Adrenal gland (tissue), 12 donors: ENCODE measurements around the gene AMPH. TPM values are rescaled to one million over a fixed set of nuclear protein-coding genes. Genes with fewer than 3 reads are reported as not detected.
"Not testable (repeated sequence)": the region's sequence is repeated elsewhere in the genome, so short reads cannot be mapped to it uniquely, and the experiment has no call there.

Source experiments
- DNase-seq, 7 donors: peaks; one replicate each; pipeline ENCODE4 v3.0.0-alpha.2; 2019 to 2020
- H3K27ac ChIP-seq, 5 donors: fragments of 200-600 bp; sonication (generic) in 4 of 5; 1 replicate in 3 of 5; 2 replicates in 2 of 5; pipeline versions ENCODE4 v1.5.1 to v1.8.0; 2016 to 2020; ENCODE audit warnings: mild to moderate bottlenecking in 1 of 5
- H3K27me3 ChIP-seq: fragments of 200-600 bp; 2 replicates; pipeline ENCODE4 v1.8.0; 2021
- H3K36me3 ChIP-seq, 2 donors: fragments of 200-600 bp; replicated peaks in 1 of 2; 1 replicate in 1 of 2; 2 replicates in 1 of 2; pipeline versions ENCODE4 v1.5.1 to v1.8.0; 2018 to 2022
- H3K4me1 ChIP-seq, 2 donors: fragments of 200-600 bp; replicated peaks in 1 of 2; 1 replicate in 1 of 2; 2 replicates in 1 of 2; pipeline versions ENCODE4 v1.5.1 to v1.8.0; 2018 to 2021
- H3K4me3 ChIP-seq, 4 donors: fragments of 200-600 bp; sonication (generic) in 3 of 4; one replicate each; pipeline ENCODE4 v1.5.1; 2016 to 2018
- H3K9me3 ChIP-seq, 3 donors: fragments of 200-600 bp; sonication (generic) in 1 of 3; replicated peaks in 1 of 3; 1 replicate in 2 of 3; 2 replicates in 1 of 3; pipeline versions ENCODE4 v1.5.1 to v1.8.0; 2016 to 2021
- POLR2A ChIP-seq, 2 donors: fragments of 450-650 bp; IDR thresholded peaks; one replicate each; pipeline ENCODE4 v1.6.1; 2017; ENCODE audit warnings: antibody characterized with exemption in 2 of 2, mild to moderate bottlenecking in 2 of 2, moderate library complexity in 1 of 2
- WGBS, 4 donors: extraction: QIAGEN DNeasy Blood & Tissue Kit in 2 of 4; methylation state at CpG; one replicate each; pipeline versions ENCODE4 v1.1.5 to v1.1.7; 2013 to 2017; 5-methylcytosine and 5-hydroxymethylcytosine counted together
- intact Hi-C, 2 donors: fragments of 100-400 bp; cut with DNase I; formaldehyde crosslinking; loops; one replicate each; pipeline versions ENCODE4 v1.14.1 to v1.15.0; 2022 to 2023
- polyA plus RNA-seq, 3 donors: library from polyadenylated mRNA; stranded (reverse); fragments of 200-250 nt in 2 of 3; fragments of 350-450 nt in 1 of 3; fragmentation: Illumina TruSeq in 1 of 3; extraction: RNeasy Lipid Tissue Mini Kit (QIAGEN cat#74804) in 1 of 3; gene quantifications; one replicate each; pipeline ENCODE4 v1.2.3, GENCODE V29; 2013 to 2014
- total RNA-seq, 9 donors: library from RNA; depleted of rRNA in 4 of 9; stranded (reverse); fragments of >200 nt in 4 of 9; fragments of 120-200 nt in 1 of 9; fragmentation: NEBNext Ultra II Directional in 1 of 9; extraction: Animal tissue kit (Norgen Biotek cat#: 25700) in 1 of 9; gene quantifications; one replicate each; pipeline versions ENCODE4 v1.1.0 to v1.2.4, GENCODE V29; 2013 to 2023
- TF ChIP-seq, protein P1 (sequence below), 6 experiments: fragments of 450-650 bp in 4 of 6; fragments of 200-600 bp in 2 of 6; sonication (generic) in 1 of 6; IDR thresholded peaks; 1 replicate in 5 of 6; 2 replicates in 1 of 6; pipeline versions ENCODE4 v1.5.1 to v1.8.0; 2016 to 2021; ENCODE audit warnings: antibody characterized with exemption in 6 of 6, mild to moderate bottlenecking in 2 of 6, moderate library complexity in 1 of 6
- donor health status: healthy with polysubstance abuse.
- donor health status: Bipolar disorder and iron deficiency.
- donor health status: DM: yes; HTN: yes; CAD: no.
- donor health status: DM: no; HTN: no; CAD: no.
- donor health status: DM: no; HTN: no; CAD: no.
- donor health status: DM: yes; HTN: yes; CAD: no.

Gene AMPH
- total and polyA plus RNA-seq, 12 donors: 0.18 to 4.4 (median 1.1) TPM; not detected in 1

DNA sequence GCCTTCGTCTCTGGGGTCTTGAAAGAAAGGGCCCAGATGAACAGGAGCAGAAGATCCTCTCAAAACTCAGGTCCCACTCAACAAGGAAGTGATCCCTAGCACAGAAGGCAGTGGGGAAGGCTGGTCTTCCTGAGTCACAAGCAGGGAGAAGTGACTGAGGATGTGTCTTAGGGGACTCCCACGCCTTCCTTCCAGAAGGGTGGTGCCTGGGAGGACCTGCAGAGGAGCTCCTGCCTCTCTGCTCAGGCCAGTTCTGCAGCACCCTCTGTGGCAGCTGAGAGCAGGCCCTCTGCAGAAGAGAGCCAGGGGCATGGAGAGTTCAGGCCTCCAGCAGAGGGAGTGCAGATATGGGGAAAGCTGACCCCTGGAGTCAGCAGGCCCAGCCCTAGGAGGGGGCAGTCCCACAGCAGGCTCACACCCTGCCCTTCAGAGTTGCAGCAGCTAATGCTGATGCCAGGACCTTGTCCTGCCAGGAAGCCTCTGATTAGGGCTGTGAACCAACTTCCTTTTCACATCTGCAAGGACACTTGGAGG is 289.9 kb downstream of the AMPH start:
- H3K27ac ChIP-seq: peak overlapping the region in 1 of 5 donors; percentile 51
- peak in 5 of 7 donors; percentile 23 to 61 (median 46) for DNase-seq
- H3K9me3 ChIP-seq, H3K36me3 ChIP-seq, intact Hi-C loops, H3K4me3 ChIP-seq, H3K27me3 ChIP-seq: not testable (repeated sequence)
- 61 to 77% (median 73%) methylated on average over 1 to 2 of the region's 2 CpGs for WGBS, 4 donors
- peaks cover 0 to 11% of the 10 kb centered on the region in 2 donors for H3K4me1 ChIP-seq
- TF ChIP-seq, protein P1, sequence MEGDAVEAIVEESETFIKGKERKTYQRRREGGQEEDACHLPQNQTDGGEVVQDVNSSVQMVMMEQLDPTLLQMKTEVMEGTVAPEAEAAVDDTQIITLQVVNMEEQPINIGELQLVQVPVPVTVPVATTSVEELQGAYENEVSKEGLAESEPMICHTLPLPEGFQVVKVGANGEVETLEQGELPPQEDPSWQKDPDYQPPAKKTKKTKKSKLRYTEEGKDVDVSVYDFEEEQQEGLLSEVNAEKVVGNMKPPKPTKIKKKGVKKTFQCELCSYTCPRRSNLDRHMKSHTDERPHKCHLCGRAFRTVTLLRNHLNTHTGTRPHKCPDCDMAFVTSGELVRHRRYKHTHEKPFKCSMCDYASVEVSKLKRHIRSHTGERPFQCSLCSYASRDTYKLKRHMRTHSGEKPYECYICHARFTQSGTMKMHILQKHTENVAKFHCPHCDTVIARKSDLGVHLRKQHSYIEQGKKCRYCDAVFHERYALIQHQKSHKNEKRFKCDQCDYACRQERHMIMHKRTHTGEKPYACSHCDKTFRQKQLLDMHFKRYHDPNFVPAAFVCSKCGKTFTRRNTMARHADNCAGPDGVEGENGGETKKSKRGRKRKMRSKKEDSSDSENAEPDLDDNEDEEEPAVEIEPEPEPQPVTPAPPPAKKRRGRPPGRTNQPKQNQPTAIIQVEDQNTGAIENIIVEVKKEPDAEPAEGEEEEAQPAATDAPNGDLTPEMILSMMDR (IDR thresholded peaks at IDR 0.05): peak in 2 of 6 experiments; percentile 4 to 12

DNA sequence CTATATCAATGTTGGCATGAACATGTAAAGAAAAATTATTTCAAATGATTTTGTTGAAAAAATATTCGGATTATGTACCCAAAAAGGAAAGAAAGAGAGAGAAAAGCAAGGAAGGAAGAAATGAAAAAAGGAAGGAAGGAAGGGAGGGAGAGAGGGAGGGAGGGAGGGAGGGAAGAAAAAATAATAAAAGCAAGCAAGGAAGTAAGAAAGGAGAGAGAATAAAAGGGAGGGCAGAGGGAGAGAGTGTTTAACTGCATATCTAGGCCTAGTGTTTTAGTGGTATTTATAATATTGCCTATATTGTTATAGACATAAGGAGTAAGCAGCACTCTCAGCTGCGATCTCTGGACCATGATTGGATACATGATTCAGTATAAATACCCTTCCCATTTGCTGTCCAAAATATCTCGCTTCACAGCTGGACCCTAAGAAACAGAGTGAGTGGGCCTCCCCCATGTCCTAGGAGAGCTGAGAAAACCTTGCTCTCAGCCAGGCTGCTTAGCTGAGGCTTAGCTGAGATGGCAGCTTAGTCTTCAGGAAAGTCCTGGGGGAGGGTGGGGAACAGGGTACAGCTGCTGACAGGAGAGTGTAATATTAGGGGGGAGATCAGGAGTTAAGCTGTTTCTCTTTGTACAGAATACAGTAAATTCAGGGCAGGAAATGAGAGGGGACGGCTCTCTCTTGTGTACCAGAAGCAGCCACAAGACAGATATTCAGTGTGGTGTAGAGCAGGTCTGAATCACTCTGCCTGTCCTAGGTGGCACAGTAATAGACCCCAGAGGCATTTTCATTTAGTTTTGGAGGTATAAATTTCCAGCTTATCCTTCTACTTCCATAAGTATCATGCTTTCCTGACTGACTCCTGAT is 291.0 kb downstream of the AMPH start:
- Histone ChIP-seq H3K27ac (no peak overlapping the region), H3K9me3 (no peaks in the 10 kb centered on the region), H3K4me1 (peaks cover 4 to 17% of the 10 kb centered on the region in 2 donors), H3K36me3 (no peaks in the 10 kb centered on the region), H3K4me3 (no peak overlapping the region), H3K27me3 (no peaks in the 10 kb centered on the region)
- intact Hi-C loops: no loop called here
- 83 to 92% (median 86%) methylated on average over 4 of the region's 4 CpGs for WGBS, 4 donors
- no peak for DNase-seq
- TF ChIP-seq, protein P1 (IDR thresholded peaks at IDR 0.05): no peak
- no peak for TF ChIP-seq POLR2A (IDR thresholded peaks at IDR 0.05)

DNA sequence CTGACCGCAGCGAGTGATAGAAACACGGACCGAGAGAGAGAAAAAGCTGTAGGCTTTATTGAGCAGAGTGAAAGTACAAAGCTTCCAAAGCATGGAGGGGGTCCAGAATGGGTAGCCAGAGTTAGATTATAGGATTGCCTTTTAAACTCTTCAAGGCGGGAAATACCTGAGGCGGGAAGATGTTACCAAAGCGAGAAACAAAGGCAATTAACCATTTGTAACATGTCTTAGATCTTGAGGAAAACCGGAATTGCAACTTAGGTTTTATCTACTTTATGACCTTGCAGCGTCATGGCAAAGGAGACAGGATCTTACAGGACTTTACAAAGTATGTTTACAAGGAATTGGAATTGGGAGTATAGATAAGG is 295.0 kb downstream of the AMPH start:
- H3K27me3 ChIP-seq, H3K36me3 ChIP-seq, H3K9me3 ChIP-seq, DNase-seq, intact Hi-C loops: not testable (repeated sequence)
- 48 to 60% (median 55%) methylated on average over 9 of the region's 9 CpGs for WGBS, 4 donors
- Histone ChIP-seq H3K4me1 (peaks cover 4 to 12% of the 10 kb centered on the region in 2 donors), H3K4me3 (peak overlapping the region in 1 of 4 donors; percentile 28), H3K27ac (peak overlapping the region in 2 of 5 donors; percentile 49 to 79)

DNA sequence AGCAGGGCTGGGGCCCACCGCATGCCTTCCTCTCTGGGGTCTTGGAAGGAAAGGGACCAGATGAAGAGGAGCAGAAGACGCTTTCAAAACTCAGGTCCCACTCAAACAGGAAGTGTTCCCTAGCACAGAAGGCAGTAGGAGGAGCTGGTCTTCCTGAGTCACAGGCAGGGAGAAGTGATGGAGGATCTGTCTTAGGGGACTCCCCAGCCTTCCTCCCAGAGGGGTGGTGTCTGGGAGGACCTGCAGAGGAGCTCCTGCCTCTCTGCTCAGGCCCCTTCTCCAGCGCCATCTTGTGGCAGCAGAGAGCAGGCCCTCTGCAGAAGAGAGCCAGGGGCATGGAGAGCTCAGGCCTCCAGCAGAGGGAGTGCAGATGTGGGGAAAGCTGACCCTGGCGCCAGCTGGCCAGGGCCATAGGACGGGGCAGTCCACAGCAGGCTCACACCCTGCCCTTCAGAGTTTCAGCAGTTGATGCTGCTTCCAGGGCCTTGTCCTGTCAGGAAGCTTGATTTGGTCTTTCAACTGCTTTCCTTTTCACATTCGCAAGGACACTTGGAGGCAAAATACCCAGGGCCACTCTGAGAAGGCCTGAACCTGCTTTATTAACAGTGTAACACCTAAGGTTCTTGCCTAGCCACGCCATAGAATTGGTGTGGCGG is 295.6 kb downstream of the AMPH start:
- peak overlapping the region in 2 of 5 donors; percentile 49 to 79 for H3K27ac ChIP-seq
- WGBS, 4 donors: 44 to 76% (median 49%) methylated on average over 5 to 8 of the region's 8 CpGs
- TF ChIP-seq POLR2A (IDR thresholded peaks at IDR 0.05): no peak
- TF ChIP-seq, protein P1 (IDR thresholded peaks at IDR 0.05): peak; percentile 81 to 98 (median 91)

More for the DNA sequence above, 295.6 kb downstream of the AMPH start:
- Histone ChIP-seq H3K27me3 (no peaks in the 10 kb centered on the region), H3K9me3 (no peaks in the 10 kb centered on the region), H3K4me3 (peak overlapping the region in 1 of 4 donors; percentile 28), H3K36me3 (no peaks in the 10 kb centered on the region), H3K4me1 (peaks cover 4 to 9% of the 10 kb centered on the region in 2 donors)
- DNase-seq: peak; percentile 81 to 91 (median 89)
- intact Hi-C loops: no loop called here
